Renal cortex interstitium (tissue), 15 donors: ENCODE results near the gene UPF2. TPM values are rescaled to one million over a fixed set of nuclear protein-coding genes. Genes with fewer than 3 reads are reported as not detected.
"Not testable (repeated sequence)": the region's sequence is repeated elsewhere in the genome, so short reads cannot be mapped to it uniquely, and the experiment has no call there.

ENCODE experiments used
- DNase-seq, 11 donors: peaks; one replicate each; pipeline ENCODE4 v3.0.0-alpha.2; 2013; ENCODE audit warnings: low read depth in 9 of 11, low spot score in 4 of 11; ENCODE audit errors: extremely low read depth in 1 of 11
- long read RNA-seq, 16 experiments: transcript quantifications; one replicate each; lab custom pipeline, GENCODE V29; 2026
- polyA plus RNA-seq, 3 donors: library from polyadenylated mRNA; unstranded; fragments of 120-200 nt; gene quantifications; one replicate each; pipeline ENCODE4 v1.2.1, GENCODE V29; 2013; ENCODE audit not compliant: insufficient read length in 3 of 3

Gene UPF2
- 10 to 100 TPM; 33.8 to 38.3 (median 36.1) TPM for polyA plus RNA-seq
- long read RNA-seq, donor 1, result 0 reads
- long read RNA-seq, donor 2, result 0 reads
- long read RNA-seq, donor 3, full-length matches to known transcripts, result 1 of 55 reads
- long read RNA-seq, donor 3, partial matches to known transcripts, result 49 of 55 reads
- long read RNA-seq, donor 3, other reads (novel, unspliced or antisense), result 5 of 55 reads
- long read RNA-seq, donor 4, full-length matches to known transcripts, result 1 of 31 reads
- long read RNA-seq, donor 4, partial matches to known transcripts, result 30 of 31 reads
- long read RNA-seq, donor 4, other reads (novel, unspliced or antisense), result 0 of 31 reads
- long read RNA-seq, donor 5, result 0 reads
- long read RNA-seq, donor 6, full-length matches to known transcripts, result 2 of 43 reads
- long read RNA-seq, donor 6, partial matches to known transcripts, result 41 of 43 reads
- long read RNA-seq, donor 6, other reads (novel, unspliced or antisense), result 0 of 43 reads
- long read RNA-seq, donor 7, full-length matches to known transcripts, result 1 of 205 reads
- long read RNA-seq, donor 7, partial matches to known transcripts, result 204 of 205 reads
- long read RNA-seq, donor 7, other reads (novel, unspliced or antisense), result 0 of 205 reads
- long read RNA-seq, donor 8, full-length matches to known transcripts, result 3 of 118 reads
- long read RNA-seq, donor 8, partial matches to known transcripts, result 115 of 118 reads
- long read RNA-seq, donor 8, other reads (novel, unspliced or antisense), result 0 of 118 reads
- long read RNA-seq, donor 9, partial matches to known transcripts, result 31 of 32 reads
- long read RNA-seq, donor 9, other reads (novel, unspliced or antisense), result 0 of 32 reads
- long read RNA-seq, donor 10, partial matches to known transcripts, result 34 of 35 reads
- long read RNA-seq, donor 10, other reads (novel, unspliced or antisense), result 0 of 35 reads
- long read RNA-seq, donor 11, partial matches to known transcripts, result 46 of 46 reads
- long read RNA-seq, donor 11, other reads (novel, unspliced or antisense), result 0 of 46 reads
- long read RNA-seq, donor 12, result 0 reads
- long read RNA-seq, donor 13, result 0 reads
- long read RNA-seq, donor 14, full-length matches to known transcripts, result 1 of 24 reads
- long read RNA-seq, donor 14, partial matches to known transcripts, result 23 of 24 reads
- long read RNA-seq, donor 14, other reads (novel, unspliced or antisense), result 0 of 24 reads
- long read RNA-seq, donor 15, partial matches to known transcripts, result 17 of 17 reads
- long read RNA-seq, donor 15, other reads (novel, unspliced or antisense), result 0 of 17 reads
- long read RNA-seq, donor 16, full-length matches to known transcripts, result 5 of 133 reads
- long read RNA-seq, donor 16, partial matches to known transcripts, result 128 of 133 reads
- long read RNA-seq, donor 16, other reads (novel, unspliced or antisense), result 0 of 133 reads

GRCh38 chr10:12042797-12043651 lies at the start of gene UPF2:
Gene UPF2, minus strand, starts transcription at chr10:12042809. Its CDS starts 7,386 bp downstream, at chr10:12035423.
- peak; percentile 91 to 98 (median 97) for DNase-seq

- no peak for DNase-seq
Measured at GRCh38 chr10:12091421-12091820, 48.8 kb upstream of the UPF2 start.

GRCh38 chr10:12088919-12089318 lies 46.3 kb upstream of the UPF2 start:
- DNase-seq, result no peak

- no peak for DNase-seq
Measured at GRCh38 chr10:12081879-12082557, 39.4 kb upstream of the UPF2 start.

GRCh38 chr10:12081470-12081869 lies 38.9 kb upstream of the UPF2 start:
- no peak for DNase-seq

- no peak for DNase-seq
Measured at GRCh38 chr10:12077580-12078180, 35.1 kb upstream of the UPF2 start.

- no peak for DNase-seq
Measured at GRCh38 chr10:12073526-12073925, 30.9 kb upstream of the UPF2 start.

- DNase-seq, result not testable (repeated sequence)
Measured at GRCh38 chr10:12071441-12071840, 28.8 kb upstream of the UPF2 start.

- DNase-seq, result peak; percentile 90 to 97 (median 95)
Measured at GRCh38 chr10:12068449-12069269, 26.1 kb upstream of the UPF2 start, which contains the start of gene DHTKD1. Gene DHTKD1, plus strand, starts transcription at chr10:12068954. Its CDS starts 80 bp downstream, at chr10:12069034.

GRCh38 chr10:12067336-12067735 lies 24.7 kb upstream of the UPF2 start:
- no peak for DNase-seq

- no peak for DNase-seq
Measured at GRCh38 chr10:12063483-12063818, 20.8 kb upstream of the UPF2 start.

- no peak for DNase-seq
Measured at GRCh38 chr10:12062754-12063482, 20.3 kb upstream of the UPF2 start.

GRCh38 chr10:12061124-12061523 lies 18.5 kb upstream of the UPF2 start:
- no peak for DNase-seq

GRCh38 chr10:12056748-12057147 lies 14.1 kb upstream of the UPF2 start:
- no peak for DNase-seq

GRCh38 chr10:12055732-12056131 lies 13.1 kb upstream of the UPF2 start:
- DNase-seq, result no peak

- no peak for DNase-seq
Measured at GRCh38 chr10:12051241-12051640, 8.6 kb upstream of the UPF2 start.
